Measurements from ENCODE around the gene GPX8.

The GPX8 gene

GRCh38 chr5:55180016-55180415, 20.0 kb downstream of the GPX8 start:
- H3K27ac Mint-ChIP-seq, result no peak overlapping the region
- H3K27me3 Mint-ChIP-seq, result peaks cover 67 to 88% of the 10 kb centered on the region in 2 donors
- DNase-seq (no peak), ATAC-seq (replicated peaks) (no peak)
- no peak overlapping the region for H3K4me3 Mint-ChIP-seq
- peaks cover 3% of the 10 kb centered on the region for H3K36me3 Mint-ChIP-seq (ENCODE audit: insufficient read depth)
- no peaks in the 10 kb centered on the region for H3K9me3 Mint-ChIP-seq
- peaks cover 11 to 16% of the 10 kb centered on the region in 2 donors for H3K4me1 Mint-ChIP-seq (ENCODE audit: low read depth in 2 of 2)

GRCh38 chr5:55187370-55187769, 27.4 kb downstream of the GPX8 start:
- ATAC-seq (replicated peaks), result no peak
- H3K9me3 Mint-ChIP-seq, result no peaks in the 10 kb centered on the region
- no peak overlapping the region for H3K4me3 Mint-ChIP-seq
- no peak for DNase-seq
- H3K27ac Mint-ChIP-seq, result no peak overlapping the region
- H3K27me3 Mint-ChIP-seq, result peaks cover 68 to 75% of the 10 kb centered on the region in 2 donors
- no peaks in the 10 kb centered on the region for H3K4me1 Mint-ChIP-seq (ENCODE audit: low read depth in 2 of 2)
- no peaks in the 10 kb centered on the region for H3K36me3 Mint-ChIP-seq (ENCODE audit: insufficient read depth)

DNA sequence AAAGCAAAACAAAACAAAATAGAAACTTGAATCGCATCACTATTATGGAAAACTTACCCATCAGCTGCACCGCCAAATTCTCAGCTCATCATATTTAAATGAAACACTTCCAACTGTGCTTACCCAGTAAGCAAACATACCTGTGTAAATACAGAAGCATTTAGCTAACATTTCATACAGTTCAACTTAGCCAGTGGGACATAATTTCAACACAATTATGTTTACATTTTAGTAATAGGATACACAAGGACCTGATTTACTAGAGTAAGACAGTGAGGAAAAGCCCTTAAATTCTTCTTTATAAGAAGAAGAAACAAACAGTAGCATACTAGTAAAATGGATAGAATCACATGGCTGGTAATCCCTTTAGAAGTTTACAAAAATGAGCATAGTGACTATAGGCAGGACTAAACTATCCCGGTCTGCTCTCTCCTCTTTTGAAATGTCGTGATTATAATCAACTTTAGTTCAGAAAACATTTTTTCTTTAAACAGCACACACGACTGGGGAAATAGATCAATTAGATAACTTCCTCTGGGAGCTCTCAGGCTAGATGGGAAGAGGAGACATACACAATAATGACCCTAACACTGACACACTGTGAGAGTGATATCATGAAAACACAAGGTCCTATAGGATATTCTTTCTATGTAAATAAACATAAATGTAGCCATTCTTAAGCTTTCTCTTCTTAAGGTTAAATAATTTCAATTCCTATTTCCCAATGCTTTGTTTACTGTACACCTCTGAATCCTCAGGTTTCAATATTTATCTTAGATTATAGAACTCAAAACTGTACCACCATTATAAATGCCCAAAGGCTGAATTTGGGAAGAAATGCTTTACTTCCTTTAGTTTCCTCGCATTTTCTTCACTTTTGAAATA, 28.9 kb downstream of the GPX8 start:
- no peaks in the 10 kb centered on the region for H3K4me1 Mint-ChIP-seq (ENCODE audit: low read depth in 2 of 2)
- no peak for DNase-seq
- peaks cover 76 to 78% of the 10 kb centered on the region in 2 donors for H3K27me3 Mint-ChIP-seq
- H3K4me3 Mint-ChIP-seq, result no peak overlapping the region
- H3K27ac Mint-ChIP-seq, result no peak overlapping the region
- ATAC-seq (replicated peaks), result no peak
- no peaks in the 10 kb centered on the region for H3K9me3 Mint-ChIP-seq
- no peaks in the 10 kb centered on the region for H3K36me3 Mint-ChIP-seq (ENCODE audit: insufficient read depth)

DNA sequence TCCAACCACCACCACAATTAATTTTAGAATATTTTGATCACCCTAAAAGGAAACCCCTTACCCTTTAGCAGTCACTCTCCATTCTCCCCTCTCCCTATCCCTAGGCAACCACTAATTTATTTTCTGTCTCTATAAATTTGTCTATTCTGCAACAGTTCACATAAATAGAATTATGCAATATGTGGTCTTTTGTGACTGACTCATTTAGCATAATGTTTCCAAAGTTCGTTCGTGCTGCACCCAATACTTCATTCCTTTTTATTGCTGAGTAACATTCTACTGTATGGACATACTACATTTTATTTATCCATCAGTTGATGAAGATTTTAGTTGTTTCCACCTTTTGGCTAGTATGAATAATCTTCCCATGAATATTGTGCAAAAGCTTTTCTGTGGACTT, 31.2 kb downstream of the GPX8 start:
- ATAC-seq (replicated peaks) (no peak), DNase-seq (no peak)
- no peaks in the 10 kb centered on the region for H3K36me3 Mint-ChIP-seq (ENCODE audit: insufficient read depth)
- H3K4me1 Mint-ChIP-seq (ENCODE audit: low read depth in 2 of 2), result no peaks in the 10 kb centered on the region
- no peaks in the 10 kb centered on the region for H3K9me3 Mint-ChIP-seq
- peaks cover 72 to 74% of the 10 kb centered on the region in 2 donors for H3K27me3 Mint-ChIP-seq
- no peak overlapping the region for H3K4me3 Mint-ChIP-seq
- H3K27ac Mint-ChIP-seq, result no peak overlapping the region

DNA sequence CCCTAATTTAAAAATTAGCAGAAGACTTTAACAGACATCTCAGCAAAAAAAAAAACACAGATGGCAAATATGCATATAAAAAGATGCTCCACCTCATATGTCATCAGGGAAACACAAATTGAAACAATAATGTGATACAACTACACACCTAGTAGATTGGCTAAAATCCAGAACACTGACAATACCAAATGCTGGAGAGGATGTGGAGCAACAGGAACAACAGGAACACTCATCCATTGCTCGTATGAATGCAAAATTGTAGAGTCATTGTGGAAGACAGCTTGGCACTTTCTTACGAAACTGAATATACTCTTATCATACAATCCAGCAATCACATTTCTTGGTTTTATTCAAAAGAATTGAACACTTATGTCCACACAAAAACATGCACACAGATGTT, 45.0 kb downstream of the GPX8 start:
- ATAC-seq (replicated peaks) (no peak), DNase-seq (no peak)
- no peaks in the 10 kb centered on the region for H3K36me3 Mint-ChIP-seq (ENCODE audit: insufficient read depth)
- H3K9me3 Mint-ChIP-seq, result no peaks in the 10 kb centered on the region
- peaks cover 45 to 52% of the 10 kb centered on the region in 2 donors for H3K27me3 Mint-ChIP-seq
- no peak overlapping the region for H3K27ac Mint-ChIP-seq
- peaks cover 0 to 1% of the 10 kb centered on the region in 2 donors for H3K4me1 Mint-ChIP-seq (ENCODE audit: low read depth in 2 of 2)
- H3K4me3 Mint-ChIP-seq, result no peak overlapping the region

- no peak for DNase-seq
- H3K9me3 Mint-ChIP-seq, result no peaks in the 10 kb centered on the region
- no peak overlapping the region for H3K4me3 Mint-ChIP-seq
- H3K36me3 Mint-ChIP-seq (ENCODE audit: insufficient read depth), result no peaks in the 10 kb centered on the region
- H3K27me3 Mint-ChIP-seq, result peaks cover 15 to 18% of the 10 kb centered on the region in 2 donors
- no peak overlapping the region for H3K27ac Mint-ChIP-seq
- ATAC-seq (replicated peaks), result no peak
- peaks cover 0 to 1% of the 10 kb centered on the region in 2 donors for H3K4me1 Mint-ChIP-seq (ENCODE audit: low read depth in 2 of 2)
These were observed 51.4 kb downstream of the GPX8 start for GRCh38 chr5:55211184-55211874.
